DOHH2 (cell line): ENCODE data around the gene CHRNB1.

Experiments used
- H3F3A ChIP-seq: fragments of 200-600 bp; sonication (generic), shearing (Covaris generic); 2 replicates; pipeline ENCODE4 v1.6.0; 2016; ENCODE audit warnings: antibody characterized with exemption, mild to moderate bottlenecking; ENCODE audit not compliant: control insufficient read depth, insufficient read depth
- H3K27ac ChIP-seq: fragments of 200-600 bp; sonication (generic); 2 replicates; pipeline ENCODE4 v1.5.1; 2014; ENCODE audit warnings: low read depth, mild to moderate bottlenecking, low read length, moderate library complexity
- H3K27me3 ChIP-seq: fragments of 200-600 bp; sonication (generic); 2 replicates; pipeline ENCODE4 v1.6.1; 2014; ENCODE audit warnings: mild to moderate bottlenecking, low read length, mixed read lengths; ENCODE audit not compliant: control insufficient read depth
- H3K36me3 ChIP-seq: fragments of 200-600 bp; sonication (generic); 2 replicates; pipeline ENCODE4 v1.6.1; 2014; ENCODE audit warnings: mild to moderate bottlenecking, low read length, moderate library complexity, mixed read lengths; ENCODE audit not compliant: control insufficient read depth
- H3K4me1 ChIP-seq: fragments of 200-600 bp; sonication (generic); 2 replicates; pipeline ENCODE4 v1.6.1; 2014; ENCODE audit warnings: mild to moderate bottlenecking, low read length, mixed read lengths; ENCODE audit not compliant: control insufficient read depth
- H3K4me2 ChIP-seq: fragments of 200-600 bp; sonication (generic); 2 replicates; pipeline ENCODE4 v1.6.0; 2014; ENCODE audit warnings: mild to moderate bottlenecking, low read length, moderate library complexity
- H3K4me3 ChIP-seq: fragments of 200-600 bp; sonication (generic); 2 replicates; pipeline ENCODE4 v1.5.1; 2014; ENCODE audit warnings: mild to moderate bottlenecking, low read length, mixed read lengths
- H3K79me2 ChIP-seq: fragments of 200-600 bp; sonication (generic); 2 replicates; pipeline ENCODE4 v1.6.1; 2014; ENCODE audit warnings: mild to moderate bottlenecking, low read length, mixed read lengths; ENCODE audit not compliant: control insufficient read depth
- H3K9me2 ChIP-seq: fragments of 200-600 bp; sonication (generic); replicated peaks from 2 replicates; pipeline ENCODE4 v1.6.1; 2014; ENCODE audit warnings: mild to moderate bottlenecking, low read length, mixed read lengths; ENCODE audit not compliant: control insufficient read depth
- H3K9me3 ChIP-seq: fragments of 200-600 bp; sonication (generic); 2 replicates; pipeline ENCODE4 v1.6.1; 2014; ENCODE audit warnings: antibody characterized with exemption, low read length, mixed read lengths; ENCODE audit not compliant: control insufficient read depth, insufficient read depth
- H4K20me1 ChIP-seq: fragments of 200-600 bp; sonication (generic); 2 replicates; pipeline ENCODE4 v1.6.0; 2014; ENCODE audit warnings: low read depth, mild to moderate bottlenecking, antibody characterized with exemption, low read length, moderate library complexity; ENCODE audit not compliant: control insufficient read depth, insufficient read depth
- CTCF ChIP-seq: fragments of 200-600 bp; sonication (generic); IDR thresholded peaks from one replicate; pipeline ENCODE4 v1.5.1; 2014; ENCODE audit warnings: antibody characterized with exemption, mild to moderate bottlenecking, low read depth, low read length; ENCODE audit not compliant: poor library complexity, severe bottlenecking
- EZH2phosphoT487 ChIP-seq: fragments of 200-600 bp; sonication (generic); IDR thresholded peaks from 2 replicates; pipeline ENCODE4 v1.6.1; 2017; ENCODE audit warnings: borderline replicate concordance, mild to moderate bottlenecking, antibody characterized with exemption, low read length, moderate library complexity, mixed read lengths

The CHRNB1 gene

GRCh38 chr17:7439462-7440112, 5.3 kb upstream of the CHRNB1 start, which contains the start of gene FGF11:
TSS of gene FGF11 (plus strand) at chr17:7439512. CDS start at chr17:7439621, 109 bp downstream.
- peaks cover 10% of the 10 kb centered on the region for H3K79me2 ChIP-seq
- peaks cover 48% of the 10 kb centered on the region for H3K27me3 ChIP-seq
- peaks cover 52% of the 10 kb centered on the region for H3K4me1 ChIP-seq
- no peak within 1 kb of the TSS for H3K27ac ChIP-seq
- H3F3A ChIP-seq: no peaks in the 10 kb centered on the region
- no peaks in the 10 kb centered on the region for H3K9me2 ChIP-seq
- H3K4me3 ChIP-seq: peak within 1 kb of the TSS; percentile 68
- H3K36me3 ChIP-seq: no peaks in the 10 kb centered on the region
- H3K4me2 ChIP-seq: peak within 1 kb of the TSS; percentile 94
- no peaks in the 10 kb centered on the region for H3K9me3 ChIP-seq
- TF ChIP-seq CTCF (no peak), EZH2phosphoT487 (peak; percentile 39; the same call in 1 of the 2 replicates)
- peaks cover 5% of the 10 kb centered on the region; the same call in 1 of the 2 replicates for H4K20me1 ChIP-seq

- Histone ChIP-seq H3K36me3 (no peaks in the 10 kb centered on the region), H3K4me1 (peaks cover 57% of the 10 kb centered on the region), H4K20me1 (peaks cover 5% of the 10 kb centered on the region; the same call in 1 of the 2 replicates), H3K4me3 (peak overlapping the region; percentile 68), H3K9me3 (no peaks in the 10 kb centered on the region), H3F3A (no peaks in the 10 kb centered on the region), H3K4me2 (peak overlapping the region; percentile 94), H3K27ac (no peak overlapping the region), H3K27me3 (peaks cover 53% of the 10 kb centered on the region), H3K9me2 (no peaks in the 10 kb centered on the region), H3K79me2 (peaks cover 10% of the 10 kb centered on the region)
- TF ChIP-seq EZH2phosphoT487: no peak
- no peak for TF ChIP-seq CTCF
Measured at GRCh38 chr17:7440113-7440833, 4.6 kb upstream of the CHRNB1 start.

GRCh38 chr17:7440834-7441195, 4.0 kb upstream of the CHRNB1 start:
- H3K27me3 ChIP-seq: peaks cover 59% of the 10 kb centered on the region
- H3K9me2 ChIP-seq: no peaks in the 10 kb centered on the region
- no peak overlapping the region for H3K27ac ChIP-seq
- H3K4me2 ChIP-seq: peak overlapping the region; percentile 94
- peaks cover 5% of the 10 kb centered on the region; the same call in 1 of the 2 replicates for H4K20me1 ChIP-seq
- H3K4me3 ChIP-seq: peak overlapping the region; percentile 68
- no peak for TF ChIP-seq EZH2phosphoT487
- TF ChIP-seq CTCF: peak; percentile 9
- peaks cover 10% of the 10 kb centered on the region for H3K79me2 ChIP-seq
- no peaks in the 10 kb centered on the region for H3K36me3 ChIP-seq
- no peaks in the 10 kb centered on the region for H3K9me3 ChIP-seq
- peaks cover 61% of the 10 kb centered on the region for H3K4me1 ChIP-seq
- no peaks in the 10 kb centered on the region for H3F3A ChIP-seq
